GM20431 (cell line): Measurements from ENCODE around the gene WAC.
"Not testable (repeated sequence)": the region's sequence is repeated elsewhere in the genome, so short reads cannot be mapped to it uniquely, and the experiment has no call there.

ENCODE experiments used
- in situ Hi-C: fragments of 300-500 bp; cut with MseI, MboI; formaldehyde crosslinking; loops from one replicate; pipeline ENCODE4 v1.15.0; 2020; ENCODE audit warnings: low sequenced_read_pairs; ENCODE audit not compliant: unreplicated experiment

Gene WAC

DNA sequence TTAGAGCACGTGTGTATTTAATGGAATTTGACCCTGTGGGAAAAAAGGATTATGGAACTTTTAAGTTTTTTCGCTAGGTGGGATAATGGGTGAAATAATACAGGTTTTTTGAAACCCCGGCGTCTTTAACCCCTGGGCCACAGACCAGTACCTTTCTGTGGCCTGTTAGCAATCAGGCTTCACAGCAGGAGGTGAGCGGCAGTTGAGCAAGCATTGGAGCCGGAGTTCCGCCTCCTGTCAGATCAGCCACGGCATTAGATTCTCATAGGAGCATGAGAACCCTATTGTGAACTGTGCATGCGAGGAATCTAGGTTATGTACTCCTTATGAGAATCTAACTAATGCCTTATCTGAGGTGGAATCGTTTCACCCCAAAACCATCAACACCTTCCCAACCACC lies 28.6 kb downstream of the WAC start:
- in situ Hi-C loops = no loop called here

DNA sequence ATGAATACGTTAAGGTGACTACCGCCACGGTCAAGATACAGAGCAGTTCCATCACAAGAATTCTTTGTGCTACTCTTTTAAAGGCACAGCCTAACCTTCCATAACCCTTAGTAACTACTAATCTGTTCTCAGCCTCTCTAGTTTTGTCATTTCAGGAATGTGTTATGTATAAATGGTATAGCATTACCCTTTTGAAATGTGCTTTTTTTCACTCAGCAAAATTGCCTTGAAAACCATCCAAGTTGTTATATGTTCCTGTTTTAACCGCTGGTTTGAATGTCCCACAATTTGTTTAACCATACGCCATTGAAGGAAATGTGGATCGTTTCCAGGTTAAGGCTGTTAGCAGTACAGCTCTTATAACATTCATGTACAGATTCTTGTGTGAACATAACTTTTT lies 32.0 kb downstream of the WAC start:
- in situ Hi-C loops = no loop called here

DNA sequence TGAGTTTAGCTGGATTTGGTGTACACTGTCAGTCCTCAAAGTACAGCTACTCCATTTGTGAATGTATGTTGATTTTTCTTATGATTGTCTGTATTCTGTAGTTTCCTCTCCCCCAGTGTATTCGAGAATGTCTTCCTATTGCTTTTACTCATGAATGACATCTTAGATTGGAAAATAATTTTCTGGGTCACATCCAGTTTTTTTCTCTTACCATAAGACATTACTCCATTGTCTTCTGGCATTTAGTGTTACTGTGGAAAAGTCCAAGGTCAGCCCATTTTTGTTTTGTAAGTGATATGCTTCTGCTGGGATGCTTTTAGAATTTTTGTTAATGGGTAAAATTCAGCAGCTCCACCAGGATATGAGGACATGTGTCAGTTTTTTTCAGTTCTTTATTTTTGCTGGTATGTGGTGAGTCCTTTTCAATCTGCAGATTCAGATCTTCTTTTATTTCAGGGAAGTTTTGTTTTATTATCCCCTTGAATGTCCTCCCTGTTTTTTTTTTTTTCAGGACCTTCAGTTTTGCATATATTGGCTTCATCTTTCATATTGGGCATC lies 33.6 kb downstream of the WAC start:
- in situ Hi-C loops = no loop called here

DNA sequence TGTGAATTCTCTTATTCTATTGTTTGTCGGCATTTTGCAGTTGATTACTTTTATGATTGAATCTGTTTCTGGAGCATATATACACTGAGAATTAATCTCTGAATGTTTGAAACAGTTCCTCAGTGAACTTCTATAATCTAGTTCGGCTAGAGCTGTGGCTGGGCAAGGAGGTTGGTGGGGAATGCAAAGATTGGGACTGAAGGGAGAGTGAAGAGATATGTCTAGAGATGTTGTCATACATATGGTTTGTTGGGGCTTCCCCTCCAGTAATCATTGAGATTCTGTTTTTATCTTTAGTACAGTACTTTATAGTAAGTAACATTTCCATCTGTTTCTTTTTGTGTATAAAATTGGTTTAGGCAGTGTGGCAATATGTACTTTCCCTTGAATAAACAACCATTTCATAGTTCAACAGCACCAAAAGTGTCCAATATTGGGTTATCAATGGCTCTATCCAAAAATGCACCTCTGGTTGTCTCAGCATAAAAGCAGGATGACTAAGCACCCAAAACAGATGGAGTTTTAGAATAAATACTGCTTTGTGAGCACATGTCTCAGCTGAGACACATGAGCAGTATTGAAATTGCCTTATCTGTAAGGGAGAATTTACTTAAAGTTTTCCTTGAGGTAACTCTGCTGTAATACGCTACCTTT lies 36.7 kb downstream of the WAC start:
- in situ Hi-C loops = no loop called here

DNA sequence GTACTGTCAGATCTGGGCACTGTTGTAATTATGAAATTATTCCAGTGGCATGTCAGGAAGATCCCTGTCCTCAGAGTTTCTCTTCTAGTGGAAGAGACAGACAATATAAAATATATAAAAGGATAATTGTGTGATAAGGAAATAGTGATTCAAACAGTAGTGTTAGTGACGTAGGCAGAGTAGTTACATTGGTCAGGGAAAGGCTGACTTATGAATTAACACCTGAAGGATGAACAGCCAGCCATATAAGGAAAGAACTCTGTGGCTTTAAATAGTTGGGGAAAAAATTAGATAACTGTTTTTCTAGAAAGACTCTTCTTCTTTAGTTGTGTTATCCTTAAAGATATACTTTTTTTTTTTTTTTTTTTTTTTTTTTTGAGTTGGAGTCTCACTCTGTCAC lies 37.7 kb downstream of the WAC start:
- in situ Hi-C loops = no loop called here

DNA sequence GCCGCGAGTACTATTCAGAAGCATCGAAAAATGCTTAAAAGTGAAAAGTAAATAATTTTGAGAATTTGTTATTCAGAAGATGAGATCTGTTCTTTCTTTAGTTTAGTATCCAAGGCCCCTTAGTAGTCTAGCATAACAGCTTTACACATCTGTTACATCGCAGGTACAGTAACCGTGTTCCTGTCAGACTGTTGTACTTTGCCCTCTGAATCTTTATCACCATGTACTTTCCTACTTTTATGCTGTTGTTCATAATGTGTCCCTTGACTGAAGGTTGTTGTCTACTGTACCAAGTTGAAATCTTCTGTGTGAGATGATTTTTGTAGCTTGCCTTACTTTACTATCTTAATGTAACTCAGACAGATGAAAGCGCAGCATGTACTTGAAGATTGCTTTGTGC lies 38.3 kb downstream of the WAC start:
- in situ Hi-C loops = no loop called here

DNA sequence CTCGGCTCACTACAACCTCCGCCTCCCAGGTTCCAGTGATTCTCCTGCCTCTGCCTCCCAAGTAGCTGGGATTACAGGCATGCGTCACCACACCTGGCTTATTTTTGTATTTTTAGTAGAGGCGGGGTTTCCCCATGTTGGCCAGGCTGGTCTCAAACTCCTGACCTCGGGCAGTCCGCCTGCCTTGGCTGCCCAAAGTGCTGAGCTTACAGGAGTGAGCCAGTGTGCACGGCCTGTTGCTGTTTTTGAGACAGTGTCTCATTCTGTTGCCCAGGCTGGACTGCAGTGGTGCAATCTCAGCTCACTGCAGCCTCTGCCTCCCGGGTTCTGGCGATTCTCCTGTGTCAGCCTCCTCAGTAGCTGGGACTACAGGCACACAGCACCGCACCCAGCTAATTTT lies 41.3 kb downstream of the WAC start:
- in situ Hi-C loops = not testable (repeated sequence)

DNA sequence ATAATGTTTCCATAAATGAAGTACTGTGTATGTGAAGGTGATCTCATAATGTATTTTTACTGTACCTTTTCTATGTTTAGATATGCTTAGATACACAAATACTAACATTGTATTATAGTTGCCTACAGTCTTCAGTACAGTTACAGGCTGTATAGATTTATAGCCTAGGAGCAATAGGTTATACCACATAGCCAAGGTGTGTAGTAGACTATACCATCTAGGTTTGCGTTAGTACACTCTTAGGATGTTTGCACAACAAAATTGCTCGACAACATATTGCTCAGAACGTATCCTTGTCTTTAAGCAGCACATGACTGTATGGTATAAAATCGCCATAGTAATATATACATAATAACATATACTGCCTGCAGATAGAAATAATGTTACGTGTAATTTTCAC lies 42.9 kb downstream of the WAC start:
- in situ Hi-C loops = no loop called here

DNA sequence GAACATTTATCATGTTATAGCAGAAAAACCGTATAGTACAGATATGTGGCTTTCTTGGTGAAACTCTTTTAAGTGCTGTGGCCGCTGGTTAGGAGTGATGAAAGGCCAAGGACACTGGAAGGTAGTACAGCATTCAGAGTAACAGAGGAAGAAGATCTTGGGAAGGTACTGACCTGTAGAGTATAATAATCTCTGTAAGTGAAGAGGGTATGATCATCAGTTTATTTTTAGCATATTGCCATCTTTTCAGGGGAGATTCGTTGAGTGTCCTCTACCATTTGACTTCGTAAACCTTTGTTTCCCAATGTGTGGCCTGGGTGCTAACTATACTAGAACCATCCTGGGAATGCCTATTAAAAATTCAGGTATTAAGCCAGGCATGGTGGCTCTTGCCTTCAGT lies 44.6 kb downstream of the WAC start:
- in situ Hi-C loops = no loop called here

DNA sequence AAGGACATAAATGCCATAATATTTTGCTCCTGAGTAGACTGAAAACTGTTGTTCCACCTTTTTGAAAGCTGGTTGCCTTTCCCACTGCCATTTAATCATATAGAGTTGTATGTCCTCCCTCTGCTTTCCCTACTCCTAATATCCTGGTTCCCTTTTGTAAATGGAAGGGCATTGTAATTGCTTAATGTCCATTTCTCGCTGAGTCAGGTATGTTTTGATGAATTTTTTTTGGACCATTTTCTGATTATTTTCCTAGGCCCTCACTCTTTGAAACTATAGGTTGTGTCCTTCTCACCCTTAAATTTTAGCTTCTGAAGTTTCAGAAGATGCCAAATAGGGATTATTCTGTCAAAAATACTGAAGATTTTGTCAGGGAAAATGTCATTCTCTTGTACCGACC lies 45.5 kb downstream of the WAC start:
- in situ Hi-C loops = no loop called here

DNA sequence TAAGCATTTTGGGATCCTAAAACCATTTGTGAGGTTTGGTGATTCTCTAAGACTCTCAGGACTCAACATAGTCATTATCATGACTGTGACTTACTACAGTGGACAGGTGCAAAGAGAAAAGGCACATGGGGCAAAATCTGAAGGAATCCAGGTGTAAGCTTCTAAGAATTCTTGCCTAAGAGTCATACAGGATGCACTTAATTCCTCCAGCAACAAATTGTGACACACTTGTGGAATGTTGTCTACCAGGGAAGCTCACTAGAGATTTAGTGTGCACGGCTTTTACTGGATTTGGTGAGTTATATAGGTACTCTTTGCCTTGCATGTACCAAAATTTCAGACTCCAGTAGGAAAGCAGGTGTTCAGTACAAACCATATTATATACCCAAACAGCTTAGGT lies 47.9 kb downstream of the WAC start:
- in situ Hi-C loops = no loop called here

DNA sequence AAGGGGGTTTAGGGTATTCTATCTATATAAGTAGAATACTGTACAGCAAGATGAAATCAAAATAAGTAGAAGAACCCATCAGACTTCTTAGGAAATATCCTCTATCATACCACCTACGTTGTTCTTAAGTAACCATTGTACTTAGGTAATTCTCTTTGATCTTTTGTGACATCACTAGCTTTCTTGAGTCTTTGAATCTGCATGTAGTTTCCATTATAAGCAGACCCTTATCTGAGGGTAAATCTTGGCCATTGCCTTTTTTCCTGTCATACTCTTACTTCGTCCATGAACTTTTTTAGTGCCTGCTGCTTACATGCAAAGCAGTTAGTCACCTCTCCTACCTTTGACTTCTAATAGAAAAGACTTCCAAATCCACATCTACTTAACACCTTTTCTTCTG lies 49.0 kb downstream of the WAC start:
- in situ Hi-C loops = no loop called here

DNA sequence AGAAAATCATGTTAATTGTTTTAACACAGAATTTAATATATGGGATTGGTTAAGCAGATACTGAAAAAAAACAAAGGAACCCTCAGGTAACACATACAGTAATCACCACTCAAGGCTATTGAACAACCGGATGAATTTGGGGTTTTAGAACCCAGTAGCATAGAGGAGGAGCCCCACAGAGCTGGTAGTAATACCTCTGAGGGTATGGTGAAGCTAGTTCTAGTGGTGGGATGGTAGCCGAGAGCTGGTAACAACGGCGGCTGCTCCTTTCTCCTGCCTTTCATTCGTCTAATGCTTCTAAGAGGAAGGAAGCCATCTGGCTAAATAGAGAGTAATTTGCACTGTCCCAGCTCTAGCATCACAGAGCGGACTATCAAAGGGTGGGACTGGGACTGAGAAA lies 52.2 kb downstream of the WAC start:
- in situ Hi-C loops = no loop called here

DNA sequence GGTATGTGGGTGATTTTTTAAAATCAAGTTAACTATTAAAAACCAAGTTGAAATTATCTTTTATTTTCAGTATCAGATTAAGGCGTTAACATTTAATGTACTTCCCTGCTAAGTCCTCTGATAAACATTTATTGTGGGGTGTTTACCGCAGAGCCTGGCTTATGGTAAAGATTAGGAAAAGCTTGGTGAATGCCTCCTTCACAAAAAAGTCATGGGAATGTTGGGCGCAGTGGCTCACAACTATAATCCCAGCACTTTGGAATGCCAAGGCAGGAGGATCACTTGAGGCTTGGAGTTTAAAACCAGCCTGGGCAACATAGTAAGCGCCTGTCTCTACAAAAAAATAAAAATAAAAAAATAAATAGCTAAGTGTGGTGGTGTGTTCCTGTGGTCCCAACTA lies 53.3 kb downstream of the WAC start:
- in situ Hi-C loops = no loop called here

DNA sequence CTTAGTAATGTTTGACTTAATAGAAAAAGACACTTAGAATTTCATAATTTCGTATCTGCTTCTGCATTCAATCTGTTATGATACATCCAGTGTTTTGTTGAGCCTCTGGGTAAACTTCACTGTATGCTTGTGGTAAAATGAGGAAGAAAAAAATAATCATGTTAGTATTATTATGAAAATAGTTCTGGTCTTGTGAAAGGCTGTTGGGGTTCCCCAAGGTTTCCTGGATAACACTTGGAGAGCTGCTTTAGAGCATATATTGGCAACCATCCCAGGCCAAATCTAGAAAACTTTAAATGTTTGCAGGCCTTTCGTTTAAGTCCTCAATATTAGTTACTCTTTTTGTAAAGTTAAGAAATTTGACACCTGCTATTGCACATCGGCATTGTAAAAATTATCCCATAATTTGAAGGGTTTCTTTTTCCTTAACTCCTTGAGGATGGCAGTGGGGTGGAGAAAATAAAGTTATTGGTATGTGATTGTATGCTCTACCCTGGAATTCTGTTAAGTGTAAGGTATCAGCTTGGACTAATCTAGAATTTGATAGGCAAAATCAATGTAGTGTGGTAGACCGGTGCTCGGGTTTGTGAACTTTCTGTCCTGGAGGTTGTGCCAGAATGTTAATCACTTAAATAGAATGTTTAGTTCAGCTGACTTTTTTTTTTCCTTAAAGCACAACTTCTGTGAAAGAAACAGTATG lies 54.5 kb downstream of the WAC start:
- in situ Hi-C loops = no loop called here

DNA sequence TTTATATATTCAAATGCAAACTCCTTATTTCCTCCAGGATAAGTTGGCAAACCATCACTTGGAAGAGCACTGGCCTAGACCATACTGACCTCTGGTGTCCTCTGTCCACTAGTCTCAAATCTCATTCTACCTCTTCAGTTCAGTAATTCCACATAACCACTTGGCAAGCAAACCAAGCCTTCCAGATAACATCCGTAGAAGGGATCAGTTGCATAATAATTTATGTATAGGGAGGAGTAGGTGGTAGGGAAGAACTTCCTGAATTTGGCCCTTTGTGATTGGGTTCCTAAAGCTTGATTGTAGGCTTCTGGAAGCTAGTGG lies 55.0 kb downstream of the WAC start:
- in situ Hi-C loops = no loop called here

DNA sequence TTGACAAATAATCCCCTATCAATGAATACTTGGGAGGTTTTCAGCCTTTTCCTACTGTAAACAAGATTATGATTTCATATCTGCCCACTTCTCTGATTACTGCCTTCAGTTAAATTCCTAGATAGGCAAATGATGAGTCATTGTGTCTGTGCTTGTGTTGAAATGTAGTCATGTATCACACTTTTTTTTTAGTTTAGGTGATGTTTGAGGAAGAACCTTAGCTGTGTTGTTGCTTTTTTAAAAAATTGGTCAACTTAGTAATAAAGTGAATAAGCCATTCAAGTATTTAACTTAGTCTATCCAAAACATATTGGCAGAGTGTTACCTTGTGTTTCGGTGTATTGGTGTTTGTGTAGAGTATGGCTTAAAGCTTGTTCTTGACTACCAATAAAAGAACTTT lies 60.0 kb downstream of the WAC start:
- in situ Hi-C loops = no loop called here

DNA sequence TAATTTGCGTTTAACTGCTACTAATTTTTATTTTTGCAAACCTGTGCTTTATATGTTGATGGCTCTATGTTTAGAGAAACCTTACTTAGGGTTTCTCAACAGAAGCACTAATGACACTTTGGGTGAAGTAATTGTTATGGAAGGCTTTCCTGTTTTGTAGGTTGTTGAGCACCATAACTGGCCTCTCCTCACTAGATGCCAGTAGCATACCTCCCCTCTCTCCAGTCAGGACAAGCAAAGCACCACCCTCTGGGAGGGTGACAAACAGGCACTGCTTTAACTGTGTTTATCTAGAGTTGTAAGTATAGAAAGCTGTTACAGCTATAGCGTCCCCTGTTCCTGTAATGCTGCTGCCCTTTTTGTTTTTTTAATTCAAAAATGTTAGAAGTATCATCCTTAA lies 60.9 kb downstream of the WAC start:
- in situ Hi-C loops = no loop called here

DNA sequence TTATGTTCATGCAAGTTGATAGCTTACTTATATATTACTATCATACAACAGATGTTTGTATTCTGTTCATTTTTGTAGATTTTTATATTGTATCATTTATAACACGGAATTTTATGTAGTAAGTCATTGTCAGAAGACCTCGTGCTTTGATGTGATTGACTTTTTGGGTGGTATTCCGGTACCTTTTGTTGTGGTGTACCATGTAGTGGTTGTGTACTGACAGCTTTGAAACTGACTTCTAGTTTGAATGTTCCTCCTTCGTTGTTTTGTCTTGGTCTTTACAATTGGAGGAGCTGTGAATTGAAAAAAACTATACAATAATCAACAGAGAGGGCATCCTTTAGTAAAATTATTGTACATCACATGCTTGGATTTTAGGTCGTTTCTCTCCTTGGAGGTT lies 61.5 kb downstream of the WAC start:
- in situ Hi-C loops = no loop called here

DNA sequence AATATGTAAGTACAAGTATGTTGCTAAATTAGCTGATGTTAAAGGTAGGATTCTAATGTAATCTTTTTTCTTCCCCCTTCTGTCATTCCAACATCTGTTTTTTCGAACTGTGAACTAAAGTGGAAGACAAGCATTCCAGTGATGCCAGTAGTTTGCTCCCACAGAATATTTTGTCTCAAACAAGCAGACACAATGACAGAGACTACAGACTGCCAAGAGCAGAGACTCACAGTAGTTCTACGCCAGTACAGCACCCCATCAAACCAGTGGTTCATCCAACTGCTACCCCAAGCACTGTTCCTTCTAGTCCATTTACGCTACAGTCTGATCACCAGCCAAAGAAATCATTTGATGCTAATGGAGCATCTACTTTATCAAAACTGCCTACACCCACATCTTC lies 62.7 kb downstream of the WAC start:
- in situ Hi-C loops = no loop called here

DNA sequence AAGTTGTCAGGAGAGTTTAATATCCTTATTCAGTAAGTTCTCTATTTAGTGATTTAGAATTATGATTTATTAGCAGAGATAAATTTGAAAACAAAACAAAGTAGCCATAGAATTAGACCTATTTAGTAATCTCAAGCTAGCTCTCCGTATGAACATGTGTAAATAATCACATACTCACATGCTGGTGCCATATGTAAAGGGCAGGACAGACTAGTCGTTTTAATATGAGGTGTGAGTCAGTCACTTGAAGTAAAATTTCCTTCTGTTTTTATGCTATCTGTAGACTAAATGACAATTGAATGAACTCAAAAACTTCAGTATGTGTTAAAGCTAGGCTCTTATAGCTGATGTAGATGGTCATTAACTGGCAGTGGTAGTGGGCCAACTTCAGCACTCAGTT lies 67.1 kb downstream of the WAC start:
- in situ Hi-C loops = no loop called here

DNA sequence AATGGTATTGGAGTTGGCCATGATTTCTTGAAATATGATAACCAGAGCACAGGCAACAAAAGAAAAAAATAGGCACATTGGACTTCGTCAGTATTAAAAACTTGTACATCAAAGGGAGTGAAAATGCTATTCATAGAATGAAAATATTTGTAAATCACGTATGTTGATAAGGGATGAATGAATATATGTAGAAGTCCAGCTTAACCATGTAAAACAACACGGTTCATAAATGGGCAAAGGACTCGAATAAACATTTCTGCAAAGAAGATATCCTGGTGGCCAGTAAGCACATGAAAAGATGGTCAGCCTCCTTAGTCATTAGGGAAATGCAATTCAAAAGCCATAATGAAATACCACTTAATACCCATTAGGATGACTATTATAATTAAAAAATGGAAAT lies 68.1 kb downstream of the WAC start:
- in situ Hi-C loops = no loop called here
